Measurements from ENCODE around the gene SLIT2.

DNA sequence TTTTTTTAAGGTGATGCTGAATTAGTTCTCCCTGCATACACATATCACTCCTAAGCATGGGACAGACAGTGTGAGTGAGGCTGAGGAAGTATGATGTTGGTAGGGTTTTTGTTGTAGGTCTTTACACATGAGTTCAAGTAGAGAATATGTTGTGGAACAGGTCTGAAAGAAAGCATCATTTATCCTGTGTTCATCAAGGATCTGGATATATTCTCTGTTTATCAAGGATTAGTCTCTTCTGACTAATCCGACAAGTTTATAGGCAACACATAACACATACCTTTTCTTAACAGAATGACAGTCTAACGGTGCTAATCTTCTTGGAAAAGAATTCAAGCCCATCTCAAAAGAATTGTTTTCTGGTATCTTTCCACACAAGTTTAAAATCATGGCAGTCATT is 10.5 kb downstream of the SLIT2 start:
- TF ChIP-seq, protein P1, sequence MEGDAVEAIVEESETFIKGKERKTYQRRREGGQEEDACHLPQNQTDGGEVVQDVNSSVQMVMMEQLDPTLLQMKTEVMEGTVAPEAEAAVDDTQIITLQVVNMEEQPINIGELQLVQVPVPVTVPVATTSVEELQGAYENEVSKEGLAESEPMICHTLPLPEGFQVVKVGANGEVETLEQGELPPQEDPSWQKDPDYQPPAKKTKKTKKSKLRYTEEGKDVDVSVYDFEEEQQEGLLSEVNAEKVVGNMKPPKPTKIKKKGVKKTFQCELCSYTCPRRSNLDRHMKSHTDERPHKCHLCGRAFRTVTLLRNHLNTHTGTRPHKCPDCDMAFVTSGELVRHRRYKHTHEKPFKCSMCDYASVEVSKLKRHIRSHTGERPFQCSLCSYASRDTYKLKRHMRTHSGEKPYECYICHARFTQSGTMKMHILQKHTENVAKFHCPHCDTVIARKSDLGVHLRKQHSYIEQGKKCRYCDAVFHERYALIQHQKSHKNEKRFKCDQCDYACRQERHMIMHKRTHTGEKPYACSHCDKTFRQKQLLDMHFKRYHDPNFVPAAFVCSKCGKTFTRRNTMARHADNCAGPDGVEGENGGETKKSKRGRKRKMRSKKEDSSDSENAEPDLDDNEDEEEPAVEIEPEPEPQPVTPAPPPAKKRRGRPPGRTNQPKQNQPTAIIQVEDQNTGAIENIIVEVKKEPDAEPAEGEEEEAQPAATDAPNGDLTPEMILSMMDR (IDR thresholded peaks at IDR 0.05), result no peak
- no peak for TF ChIP-seq POLR2A (IDR thresholded peaks at IDR 0.05)
